HuH-7 (cell line): ENCODE results near the gene SOWAHA.
"Not testable (repeated sequence)": the region's sequence is repeated elsewhere in the genome, so short reads cannot be mapped to it uniquely, and the experiment has no call there.

Source experiments
- DNase-seq: peaks from one replicate; pipeline ENCODE4 v3.0.0; 2011; ENCODE audit warnings: low spot score

Gene SOWAHA

GRCh38 chr5:132778129-132778528 lies 35.0 kb upstream of the SOWAHA start:
- DNase-seq = no peak

DNA sequence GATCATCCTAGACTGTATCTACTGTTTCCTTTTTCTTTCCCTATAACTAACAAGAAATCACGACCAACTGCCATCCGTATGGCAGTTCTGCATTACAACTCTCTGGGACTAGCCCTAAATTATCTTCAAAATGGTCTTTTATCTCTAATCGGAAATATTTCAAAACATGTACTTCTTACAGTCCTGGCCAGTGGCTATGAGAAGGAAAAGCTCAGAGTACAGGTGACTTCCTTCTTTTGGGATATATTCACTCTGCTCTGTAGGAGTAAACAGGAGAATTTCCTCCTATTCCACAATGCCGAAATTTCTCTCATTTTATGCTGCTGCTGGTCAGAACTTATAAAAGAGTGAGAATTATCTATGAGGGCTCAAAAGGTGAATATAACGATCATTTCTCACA lies 34.2 kb upstream of the SOWAHA start:
- DNase-seq = no peak

- DNase-seq = no peak
Observed at GRCh38 chr5:132779961-132780360, 33.1 kb upstream of the SOWAHA start.

DNA sequence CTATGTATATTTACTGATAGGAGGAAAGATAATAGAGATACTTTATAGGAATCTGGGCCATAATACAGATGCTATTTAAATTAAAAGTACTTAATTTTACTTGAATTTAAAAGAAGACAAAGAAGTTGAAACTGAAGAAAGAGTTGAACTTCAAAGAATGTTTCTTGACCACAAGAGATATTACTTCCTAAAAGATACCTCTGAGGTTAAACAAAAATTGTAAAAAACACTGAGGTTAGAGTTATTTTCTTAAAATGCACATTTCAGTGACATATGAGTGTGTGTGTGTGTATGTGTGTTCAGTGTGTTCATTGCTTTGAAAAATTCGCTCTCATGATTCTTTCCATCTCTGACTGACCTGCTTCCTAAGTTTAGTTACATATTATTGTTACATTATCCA lies 32.5 kb upstream of the SOWAHA start:
- DNase-seq = no peak

- DNase-seq = no peak
Observed at GRCh38 chr5:132781029-132781428, 32.1 kb upstream of the SOWAHA start.

- DNase-seq = no peak
Observed at GRCh38 chr5:132782101-132782500, 31.0 kb upstream of the SOWAHA start.

DNA sequence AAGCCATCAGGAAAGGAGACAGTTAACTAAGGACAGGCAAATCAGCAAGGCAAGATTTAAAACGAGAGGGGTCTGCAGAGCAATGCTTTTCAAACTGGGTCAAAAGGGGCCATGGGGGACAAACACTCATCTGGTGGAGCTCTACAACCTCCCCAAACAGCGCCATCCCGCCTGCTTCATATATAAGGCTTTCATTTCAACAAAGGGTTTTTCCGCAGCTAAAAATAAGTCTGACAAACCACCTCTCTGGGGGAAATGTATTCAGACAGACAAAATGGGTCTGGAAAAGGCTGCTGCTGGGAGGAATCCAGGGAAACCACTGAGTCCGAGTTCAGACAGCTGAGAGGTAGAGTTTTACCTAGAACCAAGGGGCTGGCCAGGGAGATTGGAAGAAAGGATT lies 27.7 kb upstream of the SOWAHA start:
- DNase-seq = no peak

DNA sequence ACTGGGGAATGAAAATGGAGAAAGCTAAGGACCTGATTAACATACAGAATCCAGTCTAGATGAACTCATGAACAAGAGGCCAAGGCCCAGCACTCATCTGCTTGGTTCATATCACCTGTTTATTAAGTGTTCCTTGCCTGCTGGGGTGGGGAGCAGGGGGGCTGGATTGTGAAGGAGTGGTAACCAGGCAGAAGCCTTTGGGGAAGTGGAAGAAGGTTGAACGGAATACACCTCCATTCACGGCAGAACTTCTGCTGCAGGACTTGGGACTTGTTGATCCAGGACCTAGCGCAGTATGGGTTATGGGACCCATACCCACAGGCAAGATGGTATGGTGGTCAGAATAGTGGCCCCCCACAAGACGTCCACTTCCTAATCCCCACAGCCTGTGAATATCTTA lies 27.2 kb upstream of the SOWAHA start:
- no peak for DNase-seq

GRCh38 chr5:132787076-132787475 lies 26.0 kb upstream of the SOWAHA start:
- DNase-seq = no peak

DNA sequence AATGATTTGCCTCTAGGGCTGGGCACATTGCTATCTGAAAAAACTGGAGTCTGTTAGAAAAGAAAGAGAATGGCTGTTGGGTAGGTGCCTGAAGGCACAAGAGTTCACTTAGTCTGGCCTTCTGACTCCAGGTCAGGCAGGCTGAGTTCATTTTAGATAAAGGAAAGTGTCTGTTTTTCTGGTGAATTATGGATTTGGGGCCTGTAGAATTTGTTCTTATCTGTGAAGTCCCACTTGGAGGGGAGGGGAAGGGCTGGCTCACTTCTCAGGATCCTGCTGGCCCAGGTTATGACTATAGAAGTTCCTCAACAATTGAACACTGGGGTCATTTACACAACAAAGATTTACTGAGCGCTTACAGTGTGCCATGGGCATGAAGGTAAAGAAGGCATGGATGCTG lies 24.6 kb upstream of the SOWAHA start:
- no peak for DNase-seq

DNA sequence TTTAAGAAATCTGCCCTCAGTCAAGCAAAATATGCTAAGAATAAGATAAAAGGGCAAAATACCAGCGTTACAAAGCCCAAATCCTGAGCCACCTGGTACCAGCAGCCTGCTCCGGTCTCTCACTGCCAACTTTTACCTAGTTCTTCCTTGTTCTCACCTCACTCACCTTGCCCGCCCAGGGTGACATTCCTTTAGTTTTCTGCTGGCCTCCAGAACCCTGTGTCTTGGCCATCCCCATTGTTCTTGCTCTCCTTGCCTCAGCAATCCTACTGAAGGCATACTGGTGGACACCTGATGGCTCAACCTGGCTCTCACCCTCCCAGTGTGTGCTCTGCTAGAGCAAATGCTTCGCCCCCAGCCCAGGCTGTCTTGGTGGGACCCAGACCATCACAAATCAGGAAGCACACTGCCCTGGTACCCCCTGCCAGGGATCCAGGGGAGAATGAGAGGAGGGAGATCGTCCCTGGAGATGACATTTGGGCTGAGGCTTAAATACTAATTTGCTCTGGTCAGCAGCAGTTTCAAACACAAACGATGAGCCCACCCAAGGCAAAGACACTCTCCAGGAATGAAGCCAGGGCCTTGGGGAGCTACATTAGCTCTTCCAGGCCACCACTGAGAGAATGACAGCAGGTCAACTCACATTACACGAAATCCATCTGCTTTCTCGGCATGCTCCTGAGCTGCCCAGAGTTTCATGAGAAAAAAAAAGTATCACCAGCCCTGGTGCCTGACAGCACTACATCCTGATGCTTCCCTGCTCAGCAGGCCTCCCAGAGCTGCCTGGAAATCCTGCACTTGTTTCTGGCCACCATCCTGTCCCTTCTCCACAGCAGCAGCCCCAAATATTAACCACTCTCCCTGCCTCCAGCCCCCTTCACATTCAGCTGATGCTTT lies 23.9 kb upstream of the SOWAHA start:
- DNase-seq = no peak

- DNase-seq = no peak
Observed at GRCh38 chr5:132790201-132790865, 22.8 kb upstream of the SOWAHA start.

DNA sequence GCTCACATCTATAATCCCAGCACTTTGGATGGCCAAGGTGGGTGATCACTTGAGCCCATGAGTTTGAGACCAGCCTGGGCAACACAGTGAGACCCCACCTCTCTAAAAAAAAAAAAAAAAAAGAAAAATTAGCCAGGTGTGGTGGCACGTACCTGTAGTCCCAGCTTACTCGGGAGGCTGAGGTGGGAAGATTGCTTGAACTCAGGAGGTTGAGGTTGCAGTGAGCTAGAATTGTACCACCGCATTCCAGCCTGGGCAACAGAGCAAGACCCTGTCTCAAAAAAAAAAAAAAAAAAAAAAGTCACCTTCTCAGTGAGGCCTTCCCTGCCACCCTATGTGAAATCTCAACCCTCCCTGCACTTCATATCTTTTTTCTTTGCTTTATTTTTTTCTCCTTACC lies 22.1 kb upstream of the SOWAHA start:
- DNase-seq = no peak

- DNase-seq = no peak
Observed at GRCh38 chr5:132797651-132798050, 15.5 kb upstream of the SOWAHA start.

DNA sequence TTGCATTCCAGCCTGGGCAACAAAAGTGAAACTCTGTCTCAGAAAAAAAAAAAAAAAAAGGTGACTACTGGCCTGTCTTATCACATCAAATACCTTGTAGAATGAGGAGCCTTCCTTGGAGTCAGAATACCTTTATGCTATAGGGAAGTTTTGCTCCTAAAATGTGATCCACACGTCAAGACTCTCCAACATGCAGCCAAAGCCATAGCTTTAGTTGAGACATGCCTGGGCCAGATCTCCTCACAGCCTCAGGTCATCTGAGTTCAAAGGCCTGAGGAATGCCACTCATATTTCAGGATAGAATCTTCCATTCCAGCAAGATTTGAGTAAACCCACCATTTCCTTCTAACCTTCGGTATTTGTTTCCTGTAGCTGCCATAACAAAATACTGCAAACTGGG lies 13.7 kb upstream of the SOWAHA start:
- no peak for DNase-seq

- DNase-seq = no peak
Observed at GRCh38 chr5:132800545-132800944, 12.6 kb upstream of the SOWAHA start.

DNA sequence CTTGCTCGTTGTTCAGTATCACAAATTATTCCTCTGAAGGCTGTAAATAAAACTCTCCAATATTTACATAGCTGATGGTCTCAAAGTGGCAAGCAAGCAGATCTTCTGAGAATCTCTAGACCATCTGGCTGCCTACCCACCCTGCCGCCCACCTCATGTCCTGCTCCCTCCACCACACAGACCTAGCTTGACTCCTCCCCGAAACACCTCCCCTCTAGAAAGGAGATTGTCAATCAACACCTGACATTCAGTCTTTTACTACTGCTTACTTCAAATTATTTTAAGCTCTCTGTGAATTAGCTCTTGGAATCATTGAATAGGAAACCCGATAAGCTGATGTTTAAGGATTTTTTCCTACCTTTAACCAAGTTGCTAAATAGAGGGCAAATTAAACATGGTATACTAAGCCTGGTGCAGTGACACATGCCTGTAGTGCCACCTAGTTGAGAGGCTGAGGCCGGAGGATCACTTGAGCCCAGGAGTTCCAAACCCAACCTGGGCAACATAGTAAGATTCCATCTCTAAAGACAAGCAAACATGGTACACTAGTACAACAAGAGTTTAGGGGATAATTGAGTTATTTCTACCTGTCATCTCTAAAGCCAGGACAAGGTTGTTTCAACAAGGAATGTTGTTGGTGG lies 10.9 kb upstream of the SOWAHA start:
- DNase-seq = no peak

DNA sequence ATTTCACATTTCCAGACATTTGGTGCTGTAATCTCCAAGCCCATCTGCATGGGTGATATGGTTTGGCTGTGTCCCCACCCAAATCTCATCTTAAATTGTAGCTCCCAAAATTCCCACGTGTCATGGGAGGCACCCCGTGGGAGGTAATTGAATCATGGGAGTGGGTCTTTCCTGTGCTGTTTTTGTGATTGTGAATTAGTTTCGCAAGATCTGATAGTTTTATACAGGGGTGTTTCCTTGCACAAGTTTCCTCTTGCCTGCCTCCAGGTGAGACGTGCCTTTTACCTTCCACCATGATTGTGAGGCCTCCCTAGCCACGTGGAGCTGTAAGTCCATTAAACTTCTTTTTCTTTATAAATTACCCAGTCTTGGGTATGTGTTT lies 10.4 kb upstream of the SOWAHA start:
- not testable (repeated sequence) for DNase-seq

DNA sequence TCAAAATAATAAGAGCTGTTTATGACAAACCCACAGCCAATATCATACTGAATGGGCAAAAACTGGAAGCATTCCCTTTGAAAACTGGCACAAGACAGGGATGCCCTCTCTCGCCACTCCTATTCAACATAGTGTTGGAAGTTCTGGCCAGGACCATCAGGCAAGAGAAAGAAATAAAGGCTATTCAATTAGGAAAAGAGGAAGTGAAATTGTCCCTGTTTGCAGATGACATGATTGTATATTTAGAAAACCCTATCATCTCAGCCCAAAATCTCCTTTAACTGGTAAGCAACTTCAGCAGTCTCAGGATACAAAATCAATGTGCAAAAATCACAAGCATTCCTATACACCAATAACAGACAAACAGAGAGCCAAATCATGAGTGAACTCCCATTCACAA lies 8.9 kb upstream of the SOWAHA start:
- not testable (repeated sequence) for DNase-seq

GRCh38 chr5:132805872-132806271 lies 7.2 kb upstream of the SOWAHA start:
- DNase-seq = not testable (repeated sequence)

DNA sequence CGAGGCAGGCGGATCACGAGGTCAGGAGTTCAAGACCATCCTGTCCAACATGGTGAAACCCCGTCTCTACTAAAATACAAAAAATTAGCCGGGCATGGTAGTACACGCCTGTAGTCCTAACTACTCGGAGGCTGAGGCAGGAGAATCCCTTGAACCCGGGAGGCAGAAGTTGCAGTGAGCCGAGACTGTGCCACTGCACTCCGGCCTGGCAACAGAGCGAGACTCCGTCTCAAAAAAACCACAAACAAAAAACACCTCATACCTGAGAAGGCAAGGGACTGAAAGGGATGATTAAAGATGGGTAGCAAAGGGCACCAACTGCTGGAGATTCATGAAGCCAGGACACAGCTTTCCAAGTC lies 6.3 kb upstream of the SOWAHA start:
- DNase-seq = not testable (repeated sequence)

DNA sequence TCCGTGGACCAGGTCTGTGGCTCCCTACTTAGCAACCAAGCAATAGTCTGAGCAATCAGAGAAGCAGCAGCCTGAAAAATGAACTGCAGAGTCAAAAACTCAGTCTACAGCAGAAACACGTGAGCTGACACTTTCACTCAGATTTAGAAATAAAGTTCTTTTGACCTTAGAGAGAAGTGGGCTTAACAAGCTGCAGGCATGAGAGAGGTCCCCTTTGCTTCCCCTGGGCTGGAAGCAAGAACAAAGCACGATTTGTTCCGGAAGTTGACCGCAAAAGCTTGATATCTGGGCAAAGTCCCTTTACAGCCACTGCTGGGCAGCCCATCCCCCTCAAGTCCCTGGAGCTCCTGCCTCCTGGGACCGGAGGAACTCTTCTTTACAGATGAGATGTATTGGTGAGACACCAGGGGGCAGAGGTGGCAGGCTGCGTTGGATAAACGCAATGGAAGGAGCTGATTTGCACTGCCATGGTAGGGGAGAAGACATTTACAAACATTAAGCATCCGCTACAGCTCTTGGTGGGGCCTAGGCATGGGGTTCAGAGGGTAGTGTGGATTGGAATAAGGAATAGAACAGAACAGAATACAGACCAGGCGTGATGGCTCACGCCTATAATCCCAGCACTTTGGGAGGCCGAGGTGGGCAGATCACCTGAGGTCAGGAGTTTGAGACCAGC lies 5.8 kb upstream of the SOWAHA start:
- peak; percentile 82 for DNase-seq

GRCh38 chr5:132808448-132808847 lies 4.7 kb upstream of the SOWAHA start:
- DNase-seq = no peak
